ENCODE data around the gene MBOAT7.

GRCh38 chr19:54149021-54149812 is 40.2 kb downstream of the MBOAT7 start:
- no peak for TF ChIP-seq POLR2A (IDR thresholded peaks at IDR 0.05)
- TF ChIP-seq, protein P1, sequence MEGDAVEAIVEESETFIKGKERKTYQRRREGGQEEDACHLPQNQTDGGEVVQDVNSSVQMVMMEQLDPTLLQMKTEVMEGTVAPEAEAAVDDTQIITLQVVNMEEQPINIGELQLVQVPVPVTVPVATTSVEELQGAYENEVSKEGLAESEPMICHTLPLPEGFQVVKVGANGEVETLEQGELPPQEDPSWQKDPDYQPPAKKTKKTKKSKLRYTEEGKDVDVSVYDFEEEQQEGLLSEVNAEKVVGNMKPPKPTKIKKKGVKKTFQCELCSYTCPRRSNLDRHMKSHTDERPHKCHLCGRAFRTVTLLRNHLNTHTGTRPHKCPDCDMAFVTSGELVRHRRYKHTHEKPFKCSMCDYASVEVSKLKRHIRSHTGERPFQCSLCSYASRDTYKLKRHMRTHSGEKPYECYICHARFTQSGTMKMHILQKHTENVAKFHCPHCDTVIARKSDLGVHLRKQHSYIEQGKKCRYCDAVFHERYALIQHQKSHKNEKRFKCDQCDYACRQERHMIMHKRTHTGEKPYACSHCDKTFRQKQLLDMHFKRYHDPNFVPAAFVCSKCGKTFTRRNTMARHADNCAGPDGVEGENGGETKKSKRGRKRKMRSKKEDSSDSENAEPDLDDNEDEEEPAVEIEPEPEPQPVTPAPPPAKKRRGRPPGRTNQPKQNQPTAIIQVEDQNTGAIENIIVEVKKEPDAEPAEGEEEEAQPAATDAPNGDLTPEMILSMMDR (IDR thresholded peaks at IDR 0.05), result no peak
